ENCODE data around the gene PARP8.

GRCh38 chr5:50863534-50864170, 197.2 kb downstream of the PARP8 start:
- TF ChIP-seq EZH2 (IDR thresholded peaks at IDR 0.05; ENCODE audit: low read length, unreplicated experiment) (no peak), CTCF (conservative IDR thresholded peaks at IDR 0.05; ENCODE audit: low read depth, low read length) (no peak)

Data from PC-3 (cell line).